ENCODE data around the gene MALAT1. TPM values are rescaled to one million over a fixed set of nuclear protein-coding genes. Genes with fewer than 3 reads are reported as not detected.
A peak's percentile ranks its signal among the peaks of the same experiment; 100 is the strongest.

MALAT1 gene
- total and polyA plus RNA-seq, 10 of the 15 experiments (the other 5 are each of a cell fraction or from before 2014, with no cell fraction given) = 448 to 8,160 (median 2,019) TPM

- no peak for TF ChIP-seq IRF4 (IDR thresholded peaks at IDR 0.05; ENCODE audit: low read depth, low read length)
- TF ChIP-seq USF1 (IDR thresholded peaks at IDR 0.05; ENCODE audit: borderline replicate concordance, extremely low read length, insufficient read depth, low read depth, low read length) = no peak
- peak; percentile 2 for TF ChIP-seq CREM (IDR thresholded peaks at IDR 0.05; ENCODE audit: low read depth)
- TF ChIP-seq IRF3 (IDR thresholded peaks at IDR 0.05) = no peak
- no peak for TF ChIP-seq PAX5 (IDR thresholded peaks at IDR 0.05; ENCODE audit: borderline replicate concordance, low read depth, low read length)
- 0 out of 2 replicates have a peak, but pooled peaks have one; percentile 2 for TF ChIP-seq BCL11A (IDR thresholded peaks at IDR 0.05; ENCODE audit: low read depth, low read length)
- TF ChIP-seq MLLT1 (IDR thresholded peaks at IDR 0.05) = peak; percentile 91
- TF ChIP-seq ZNF217 (IDR thresholded peaks at IDR 0.05) = no peak
- peak; percentile 77 for TF ChIP-seq ZBED1 (IDR thresholded peaks at IDR 0.05; ENCODE audit: borderline replicate concordance)
- TF ChIP-seq SMAD5 (IDR thresholded peaks at IDR 0.05; ENCODE audit: low read depth) = peak; percentile 63
- no peak for TF ChIP-seq NFYA (IDR thresholded peaks at IDR 0.05; ENCODE audit: borderline replicate concordance, low read depth, low read length)
- no peak; the same call in 1 of the 2 replicates for TF ChIP-seq MXI1 (IDR thresholded peaks at IDR 0.05; ENCODE audit: low read depth, low read length)
- TF ChIP-seq ZSCAN29 (IDR thresholded peaks at IDR 0.05) = no peak
- TF ChIP-seq POLR2AphosphoS5 (IDR thresholded peaks at IDR 0.05; ENCODE audit: low read length) = peak; percentile 86
- TF ChIP-seq CHD1 (IDR thresholded peaks at IDR 0.05; ENCODE audit: low read depth, low read length) = peak; percentile 82
- TF ChIP-seq LARP7 (IDR thresholded peaks at IDR 0.05) = peak; percentile 53; the same call in 1 of the 2 replicates
- no peak for TF ChIP-seq JUNB (IDR thresholded peaks at IDR 0.05)
- TF ChIP-seq ZNF207 (IDR thresholded peaks at IDR 0.05; ENCODE audit: borderline replicate concordance) = no peak
- no peak for TF ChIP-seq RCOR1 (conservative IDR thresholded peaks at IDR 0.05; ENCODE audit: low read depth, low read length)
- TF ChIP-seq STAT1 (conservative IDR thresholded peaks at IDR 0.05) = no peak
- no peak for TF ChIP-seq NR2F1 (conservative IDR thresholded peaks at IDR 0.05)
- no peak for TF ChIP-seq KDM1A (IDR thresholded peaks at IDR 0.05; ENCODE audit: borderline replicate concordance)
- TF ChIP-seq ETV6 (conservative IDR thresholded peaks at IDR 0.05 in 1 of 2, IDR thresholded peaks at IDR 0.05 in 1 of 2; ENCODE audit: borderline replicate concordance in 1 of 2, low read depth in 1 of 2) = no peak
- no peak for TF ChIP-seq CBX5 (IDR thresholded peaks at IDR 0.05; ENCODE audit: low read depth)
- peak; percentile 86 for TF ChIP-seq BACH1 (IDR thresholded peaks at IDR 0.05; ENCODE audit: borderline replicate concordance)
- no peak for TF ChIP-seq PAX8 (IDR thresholded peaks at IDR 0.05)
- TF ChIP-seq KLF5 (IDR thresholded peaks at IDR 0.05; ENCODE audit: partially characterized antibody) = no peak
- TF ChIP-seq EP300 (IDR thresholded peaks at IDR 0.05; ENCODE audit: borderline replicate concordance in 1 of 2, control insufficient read depth in 1 of 2, low read depth in 2 of 2, low read length in 2 of 2) = no peak
- no peak for TF ChIP-seq ZZZ3 (IDR thresholded peaks at IDR 0.05; ENCODE audit: control insufficient read depth, insufficient read length, low read depth)
- TF ChIP-seq TCF7 (IDR thresholded peaks at IDR 0.05; ENCODE audit: borderline replicate concordance) = no peak
- no peak for TF ChIP-seq HDAC2 (IDR thresholded peaks at IDR 0.05)
Measured at GRCh38 chr11:65503949-65504673, 5.3 kb downstream of the MALAT1 start (continued).

Measured in GM12878 (cell line).